ENCODE data around the gene NTSR1. TPM values are rescaled to one million over a fixed set of nuclear protein-coding genes. Genes with fewer than 3 reads are reported as not detected.

Gene NTSR1
- total and polyA plus RNA-seq, 2 of the 8 experiments (the other 6 are each of a cell fraction or from before 2014, with no cell fraction given), result 0.53 to 0.89 TPM

DNA sequence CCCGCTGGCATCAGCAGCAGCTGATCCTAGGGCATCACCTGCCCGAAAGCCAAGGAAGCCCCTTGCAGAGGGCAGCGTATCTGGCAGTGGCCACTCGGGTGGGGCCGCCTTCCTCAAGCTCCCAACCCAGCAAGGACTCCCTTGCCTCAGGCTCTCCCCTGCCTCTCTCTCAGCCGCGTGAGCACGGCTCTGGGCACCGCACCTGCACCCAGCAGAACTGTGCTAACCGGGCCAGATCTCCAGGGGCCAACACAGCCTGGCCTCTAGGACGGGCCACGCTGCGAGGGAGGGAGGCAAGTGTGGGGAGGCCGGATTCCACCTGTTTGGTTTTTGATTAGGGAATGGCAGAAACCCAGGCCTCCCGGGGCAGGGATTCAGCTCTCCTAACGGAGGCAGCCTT is 75.9 kb downstream of the NTSR1 start:
- no peak overlapping the region for H4K5ac ChIP-seq (ENCODE audit: insufficient read length, low read depth, low read length)
- H3K79me1 ChIP-seq (ENCODE audit: low read depth, low read length), result no peaks in the 10 kb centered on the region
- H3K27me3 ChIP-seq (replicated peaks in 1 of 4; ENCODE audit: control insufficient read depth in 3 of 4, extremely low read depth in 1 of 4, insufficient read depth in 3 of 4, low read length in 3 of 4), result no peaks in the 10 kb centered on the region
- H2BK12ac ChIP-seq (ENCODE audit: low read depth, low read length), result no peak overlapping the region
- no peak overlapping the region for H2AK5ac ChIP-seq (ENCODE audit: low read depth, low read length)
- H3K23me2 ChIP-seq (ENCODE audit: low read depth, low read length), result no peaks in the 10 kb centered on the region
- H3K4me2 ChIP-seq (ENCODE audit: insufficient read depth in 1 of 2, low read depth in 2 of 2, low read length in 2 of 2), result no peak overlapping the region
- H3K4ac ChIP-seq (replicated peaks; ENCODE audit: insufficient read length, low read depth, low read length), result no peak overlapping the region
- H3K14ac ChIP-seq (ENCODE audit: insufficient read length), result no peak overlapping the region
- no peak overlapping the region for H2BK20ac ChIP-seq (ENCODE audit: low read length)
- H3K4me3 ChIP-seq (ENCODE audit: extremely low read depth in 1 of 4, insufficient read depth in 2 of 4, low read depth in 3 of 4, low read length in 4 of 4), result no peak overlapping the region
- H3K56ac ChIP-seq (replicated peaks; ENCODE audit: insufficient read length, low read depth, low read length), result no peak overlapping the region
- no peak overlapping the region for H3K18ac ChIP-seq (ENCODE audit: extremely low read depth, low read length)
- DNase-seq (ENCODE audit: low read depth in 1 of 2, low spot score in 2 of 2), result no peak
- H2BK120ac ChIP-seq (replicated peaks; ENCODE audit: low read depth, low read length), result no peak overlapping the region
- no peaks in the 10 kb centered on the region for H4K20me1 ChIP-seq (replicated peaks in 1 of 2; ENCODE audit: control insufficient read depth in 1 of 2, insufficient read depth in 2 of 2, low read length in 2 of 2)
- no peak overlapping the region for H3K9ac ChIP-seq (replicated peaks in 1 of 4; ENCODE audit: extremely low read depth in 1 of 4, low read depth in 3 of 4, low read length in 3 of 4)
- CTCF ChIA-PET (ENCODE audit: partially characterized antibody), result interaction anchor here (0.8 to 2.6 kb wide), 3 partner anchors 7 to 53 kb away, joined by 3 to 21 read pairs (median 3); no protein-coding TSS in a partner anchor
- WGBS, 2 experiments (ENCODE audit: extremely low coverage in 1 of 2, insufficient coverage in 1 of 2, insufficient read length in 1 of 2, insufficient replicate concordance in 2 of 2, low coverage in 1 of 2, low lambda C conversion rate in 2 of 2, missing lambda C conversion rate in 1 of 2), result 88% methylated on average over 13 of the region's 16 CpGs; no CpG with 5 or more reads in 1 of the 2 experiments
- H3K27ac ChIP-seq (ENCODE audit: low read depth, low read length), result no peak overlapping the region
- peaks cover 0 to 2% (median 0%) of the 10 kb centered on the region in 4 experiments; a peak in 1 of 7 replicates for H3K4me1 ChIP-seq (replicated peaks in 1 of 4; ENCODE audit: control insufficient read depth in 3 of 4, insufficient read depth in 4 of 4, low read length in 3 of 4)
- H3K23ac ChIP-seq (ENCODE audit: insufficient read length), result no peak overlapping the region
- H2BK15ac ChIP-seq (ENCODE audit: low read length), result no peak overlapping the region
- FAIRE-seq, result no peak
- POLR2A ChIA-PET (ENCODE audit: partially characterized antibody), result no interaction called here
- H3K36me3 ChIP-seq (ENCODE audit: control insufficient read depth in 2 of 4, insufficient read depth in 4 of 4, low read length in 3 of 4), result no peaks in the 10 kb centered on the region
- no peak overlapping the region for H2AFZ ChIP-seq (ENCODE audit: low read length)
- H4K8ac ChIP-seq (ENCODE audit: extremely low read depth, insufficient read depth, low read length), result no peak overlapping the region
- no peaks in the 10 kb centered on the region for H3K9me3 ChIP-seq (ENCODE audit: insufficient read depth in 2 of 2, low read depth in 1 of 2, low read length in 1 of 2)
- no peaks in the 10 kb centered on the region for H3K79me2 ChIP-seq (ENCODE audit: control insufficient read depth in 1 of 2, insufficient read depth in 2 of 2, low read length in 2 of 2)
- no peak overlapping the region for H2BK5ac ChIP-seq (ENCODE audit: low read depth, low read length)
- H4K91ac ChIP-seq (replicated peaks; ENCODE audit: insufficient read length, low read length), result no peak overlapping the region
- TF ChIP-seq MAFK (IDR thresholded peaks at IDR 0.05; ENCODE audit: low read depth, low read length), result no peak
- no peak for TF ChIP-seq TEAD4 (IDR thresholded peaks at IDR 0.05; ENCODE audit: low read depth, low read length)
- no peak for TF ChIP-seq PHF8 (conservative IDR thresholded peaks at IDR 0.05; ENCODE audit: low read depth, low read length)
- no peak for TF ChIP-seq EGR1 (IDR thresholded peaks at IDR 0.05; ENCODE audit: borderline replicate concordance, low read depth, low read length)
